Measurements from ENCODE around the gene CLEC16A.
A peak's percentile ranks its signal among the peaks of the same experiment; 100 is the strongest.

CLEC16A gene

GRCh38 chr16:11016524-11016988 lies 72.2 kb downstream of the CLEC16A start:
- H3K4me3 ChIP-seq (ENCODE audit: low read depth, low read length), result no peak overlapping the region
- TF ChIP-seq CTCF (conservative IDR thresholded peaks at IDR 0.05; ENCODE audit: low read depth, low read length), result no peak
- peak; percentile 26 for DNase-seq (ENCODE audit: low read depth)

GRCh38 chr16:11016993-11017392 lies 72.6 kb downstream of the CLEC16A start:
- peak; percentile 64 for DNase-seq (ENCODE audit: low read depth)
- TF ChIP-seq CTCF (conservative IDR thresholded peaks at IDR 0.05; ENCODE audit: low read depth, low read length), result no peak
- no peak overlapping the region for H3K4me3 ChIP-seq (ENCODE audit: low read depth, low read length)

- no peak for DNase-seq (ENCODE audit: low read depth)
- no peak for TF ChIP-seq CTCF (conservative IDR thresholded peaks at IDR 0.05; ENCODE audit: low read depth, low read length)
- H3K4me3 ChIP-seq (ENCODE audit: low read depth, low read length), result no peak overlapping the region
These were observed 73.1 kb downstream of the CLEC16A start for GRCh38 chr16:11017499-11017898.

GRCh38 chr16:11020388-11020787 lies 76.0 kb downstream of the CLEC16A start:
- H3K4me3 ChIP-seq (ENCODE audit: low read depth, low read length), result no peak overlapping the region
- TF ChIP-seq CTCF (conservative IDR thresholded peaks at IDR 0.05; ENCODE audit: low read depth, low read length), result no peak
- DNase-seq (ENCODE audit: low read depth), result no peak

- TF ChIP-seq CTCF (conservative IDR thresholded peaks at IDR 0.05; ENCODE audit: low read depth, low read length), result no peak
- no peak for DNase-seq (ENCODE audit: low read depth)
- no peak overlapping the region for H3K4me3 ChIP-seq (ENCODE audit: low read depth, low read length)
These were observed 76.6 kb downstream of the CLEC16A start for GRCh38 chr16:11020792-11021551.

GRCh38 chr16:11022002-11022401 lies 77.6 kb downstream of the CLEC16A start:
- no peak for DNase-seq (ENCODE audit: low read depth)
- no peak overlapping the region for H3K4me3 ChIP-seq (ENCODE audit: low read depth, low read length)
- no peak for TF ChIP-seq CTCF (conservative IDR thresholded peaks at IDR 0.05; ENCODE audit: low read depth, low read length)
